ENCODE measurements around the gene TECR. TPM values are rescaled to one million over a fixed set of nuclear protein-coding genes. Genes with fewer than 3 reads are reported as not detected.

The TECR gene
- total and polyA plus RNA-seq, 8 donors, result 41.8 to 129 (median 56.9) TPM

DNA sequence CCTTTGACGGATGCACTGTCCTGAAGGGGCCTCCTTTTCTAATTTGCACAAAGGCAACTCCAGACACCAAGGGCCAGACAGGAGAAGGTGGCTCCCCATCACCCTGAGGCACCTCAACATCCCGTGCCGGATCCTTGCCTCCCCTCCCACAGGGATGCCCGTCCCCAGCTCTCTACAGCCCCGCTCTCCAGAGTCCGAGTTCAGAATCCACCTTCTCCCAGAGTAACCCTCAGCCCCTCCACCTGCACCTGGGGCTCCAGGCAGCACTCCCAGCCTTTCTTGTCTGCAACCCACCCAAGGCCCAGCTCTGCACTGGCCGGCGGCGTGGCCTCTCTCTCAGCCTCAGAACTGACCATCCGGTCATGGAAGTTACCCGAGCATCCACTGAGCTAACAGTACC lies 37.7 kb downstream of the TECR start:
- Histone ChIP-seq H3K36me3 (no peaks in the 10 kb centered on the region), H3K27ac (no peak overlapping the region), H3K4me3 (no peak overlapping the region), H3K4me1 (peaks cover 4 to 9% (median 4%) of the 10 kb centered on the region in 3 donors), H3K27me3 (no peaks in the 10 kb centered on the region), H3K9me3 (no peaks in the 10 kb centered on the region)
- intact Hi-C loops (cut with DNase I), result no loop called here
- 80 to 84% methylated on average over 11 of the region's 11 CpGs for WGBS, 2 donors
- FAIRE-seq (no peak), DNase-seq (peak in 1 of 6 donors; percentile 55), ATAC-seq (no peak)
- TF ChIP-seq, protein P1, sequence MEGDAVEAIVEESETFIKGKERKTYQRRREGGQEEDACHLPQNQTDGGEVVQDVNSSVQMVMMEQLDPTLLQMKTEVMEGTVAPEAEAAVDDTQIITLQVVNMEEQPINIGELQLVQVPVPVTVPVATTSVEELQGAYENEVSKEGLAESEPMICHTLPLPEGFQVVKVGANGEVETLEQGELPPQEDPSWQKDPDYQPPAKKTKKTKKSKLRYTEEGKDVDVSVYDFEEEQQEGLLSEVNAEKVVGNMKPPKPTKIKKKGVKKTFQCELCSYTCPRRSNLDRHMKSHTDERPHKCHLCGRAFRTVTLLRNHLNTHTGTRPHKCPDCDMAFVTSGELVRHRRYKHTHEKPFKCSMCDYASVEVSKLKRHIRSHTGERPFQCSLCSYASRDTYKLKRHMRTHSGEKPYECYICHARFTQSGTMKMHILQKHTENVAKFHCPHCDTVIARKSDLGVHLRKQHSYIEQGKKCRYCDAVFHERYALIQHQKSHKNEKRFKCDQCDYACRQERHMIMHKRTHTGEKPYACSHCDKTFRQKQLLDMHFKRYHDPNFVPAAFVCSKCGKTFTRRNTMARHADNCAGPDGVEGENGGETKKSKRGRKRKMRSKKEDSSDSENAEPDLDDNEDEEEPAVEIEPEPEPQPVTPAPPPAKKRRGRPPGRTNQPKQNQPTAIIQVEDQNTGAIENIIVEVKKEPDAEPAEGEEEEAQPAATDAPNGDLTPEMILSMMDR (IDR thresholded peaks at IDR 0.05), result no peak

DNA sequence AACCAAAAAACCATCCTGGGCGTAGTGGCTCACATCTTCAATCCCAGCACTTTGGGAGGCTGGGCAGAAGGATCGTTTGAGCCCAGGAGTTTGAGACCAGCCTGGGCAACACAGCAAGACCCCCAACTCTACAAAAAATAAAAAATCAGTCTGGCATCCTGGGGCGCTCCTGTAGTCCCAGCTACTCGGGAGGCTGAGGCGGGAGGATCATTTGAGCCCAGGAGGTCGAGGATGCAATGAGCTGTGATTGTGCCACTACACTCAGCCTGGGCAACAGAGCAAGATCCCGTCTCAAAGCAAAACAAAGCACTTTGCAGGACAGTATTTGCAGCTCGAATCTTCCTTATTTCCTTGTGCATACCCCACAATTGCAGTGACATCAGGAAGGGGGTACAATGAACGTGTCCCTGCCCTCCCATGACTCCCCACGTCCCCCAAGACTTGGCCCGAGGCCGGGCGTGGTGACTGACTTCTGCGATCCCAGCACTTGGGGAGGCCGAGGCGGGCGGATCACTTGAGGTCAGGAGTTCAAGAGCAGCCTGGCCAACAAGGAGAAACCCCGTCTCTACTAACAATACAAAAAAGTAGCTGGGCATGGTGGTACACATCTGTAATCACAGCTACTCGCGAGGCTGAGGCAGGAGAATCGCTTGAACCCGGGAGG lies 41.6 kb downstream of the TECR start:
- DNase-seq (peak in 1 of 6 donors; percentile 56), FAIRE-seq (no peak), ATAC-seq (no peak)
- Histone ChIP-seq H3K4me3 (peak overlapping the region; percentile 87 to 99 (median 93)), H3K27me3 (no peaks in the 10 kb centered on the region), H3K36me3 (no peaks in the 10 kb centered on the region), H3K4me1 (peaks cover 6 to 12% (median 7%) of the 10 kb centered on the region in 3 donors), H3K9me3 (no peaks in the 10 kb centered on the region), H3K27ac (no peak overlapping the region)
- TF ChIP-seq, protein P1 (IDR thresholded peaks at IDR 0.05), result no peak
- 30 to 31% methylated on average over 22 of the region's 22 CpGs for WGBS, 2 donors
- intact Hi-C loops (cut with DNase I), result loop anchor here in 1 of 3 donors (10.0 kb wide), 1 partner anchor 324 kb away; no protein-coding TSS in a partner anchor

DNA sequence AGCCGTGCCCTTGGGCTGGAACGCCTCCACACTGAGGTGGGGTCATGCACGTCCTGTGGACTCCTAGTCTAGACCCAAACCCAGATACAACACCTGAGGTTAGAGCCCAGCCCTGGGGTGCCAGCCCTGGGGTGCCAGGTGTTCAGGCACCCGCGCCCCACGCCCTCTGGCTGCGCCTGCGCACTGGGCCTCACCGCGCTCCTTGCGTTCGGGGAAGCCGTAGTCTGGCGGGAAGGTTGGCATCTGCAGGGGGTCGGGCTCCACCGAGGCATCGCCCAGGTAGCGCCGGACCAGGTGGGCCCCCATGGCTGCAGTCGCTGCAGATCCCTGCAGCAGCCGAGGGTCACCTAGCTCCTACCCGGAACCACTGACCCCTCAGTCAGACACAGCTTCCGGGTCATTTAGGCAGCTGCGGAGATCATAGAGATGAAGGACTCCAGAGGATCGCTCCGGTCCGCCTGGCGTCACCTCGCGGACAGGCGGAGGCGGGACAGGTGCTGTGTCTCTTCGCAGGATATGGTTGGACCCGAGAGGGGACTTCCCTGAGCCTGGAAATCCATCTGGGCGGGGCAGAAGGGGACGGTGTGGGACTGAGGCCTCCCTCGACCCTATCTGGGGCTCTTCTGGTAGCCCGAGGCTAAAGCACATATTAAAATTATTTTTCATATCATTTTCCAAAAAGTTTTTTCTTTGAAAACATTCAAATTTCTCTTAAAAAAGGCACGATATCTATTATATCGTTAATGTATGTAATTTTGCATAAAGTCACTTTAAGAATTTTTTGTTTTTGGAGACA lies 42.5 kb downstream of the TECR start, which contains the start of gene NDUFB7:
NDUFB7 (minus strand) TSS at position 372 of the 796 bp plus-strand sequence; CDS start at position 306, 66 bp downstream.
- peak; percentile 85 to 96 (median 88) for DNase-seq
- intact Hi-C loops (cut with DNase I), result loop anchor here in 1 of 3 donors (10.0 kb wide), 1 partner anchor 323 kb away; no protein-coding TSS in a partner anchor
- peak within 1 kb of the TSS; percentile 57 to 75 (median 64) for H3K27ac ChIP-seq
- no peaks in the 10 kb centered on the region for H3K27me3 ChIP-seq
- H3K4me3 ChIP-seq, result peak within 1 kb of the TSS; percentile 87 to 99 (median 93)
- WGBS, 2 donors, result 1 to 2% methylated on average over 37 to 40 of the region's 40 CpGs
- ATAC-seq, result peak; percentile 97 to 99 (median 98)
- no peak for FAIRE-seq
- H3K9me3 ChIP-seq, result no peaks in the 10 kb centered on the region
- peaks cover 6 to 12% (median 7%) of the 10 kb centered on the region in 3 donors for H3K4me1 ChIP-seq
- TF ChIP-seq, protein P1 (IDR thresholded peaks at IDR 0.05), result peak; percentile 28 to 55 (median 52)
- no peaks in the 10 kb centered on the region for H3K36me3 ChIP-seq

DNA sequence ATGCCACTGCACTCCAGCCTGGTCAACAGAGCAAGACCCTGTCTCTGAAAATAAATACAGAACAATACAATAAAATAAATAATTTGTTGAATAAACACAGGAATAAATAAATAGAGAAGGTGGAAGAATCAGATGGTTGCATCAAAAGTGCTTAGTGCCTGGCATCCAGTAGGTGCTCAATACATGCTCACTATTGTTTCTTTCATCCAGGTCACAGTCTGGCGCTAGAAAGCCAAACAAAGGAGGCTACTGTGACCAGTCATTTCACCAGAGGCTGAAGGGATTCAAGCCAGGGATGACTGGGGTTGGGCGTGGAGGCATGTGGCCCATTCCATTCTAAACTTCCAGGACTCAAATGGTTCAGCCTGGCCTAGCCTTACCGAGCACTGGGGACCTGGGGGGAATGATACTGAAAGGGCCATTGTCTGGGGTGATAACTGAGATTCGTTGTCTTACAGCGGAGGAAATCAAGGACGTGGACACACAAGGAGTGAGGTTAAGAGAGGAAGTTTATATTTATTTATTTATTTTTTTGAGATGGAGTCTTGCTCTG lies 46.1 kb downstream of the TECR start:
- 76 to 84% methylated on average over 6 of the region's 6 CpGs for WGBS, 2 donors
- TF ChIP-seq, protein P1 (IDR thresholded peaks at IDR 0.05), result no peak
- Histone ChIP-seq H3K27ac (no peak overlapping the region), H3K4me3 (no peak overlapping the region), H3K36me3 (no peaks in the 10 kb centered on the region), H3K4me1 (peaks cover 6 to 9% (median 7%) of the 10 kb centered on the region in 3 donors), H3K27me3 (no peaks in the 10 kb centered on the region), H3K9me3 (no peaks in the 10 kb centered on the region)
- intact Hi-C loops (cut with DNase I), result loop anchor here in 1 of 3 donors (10.0 kb wide), 1 partner anchor 319 kb away; no protein-coding TSS in a partner anchor
- FAIRE-seq (no peak), DNase-seq (no peak), ATAC-seq (no peak)

Measured in pancreas (tissue), 10 donors.